Stimulated activated CD8-positive, alpha-beta memory T cell treated with anti-CD3 and anti-CD28 coated beads, Interleukin-12 subunit alpha, Interleukin-12 subunit beta, amount 100 ng/mL, for 24 hours (primary cell): ENCODE results near the gene SHB.
A peak's percentile ranks its signal among the peaks of the same experiment; 100 is the strongest.

Experiments
- DNase-seq: peaks from one replicate; pipeline ENCODE4 v3.0.0-alpha.2; 2020; ENCODE audit errors: extremely low read depth

Gene SHB, protein sequence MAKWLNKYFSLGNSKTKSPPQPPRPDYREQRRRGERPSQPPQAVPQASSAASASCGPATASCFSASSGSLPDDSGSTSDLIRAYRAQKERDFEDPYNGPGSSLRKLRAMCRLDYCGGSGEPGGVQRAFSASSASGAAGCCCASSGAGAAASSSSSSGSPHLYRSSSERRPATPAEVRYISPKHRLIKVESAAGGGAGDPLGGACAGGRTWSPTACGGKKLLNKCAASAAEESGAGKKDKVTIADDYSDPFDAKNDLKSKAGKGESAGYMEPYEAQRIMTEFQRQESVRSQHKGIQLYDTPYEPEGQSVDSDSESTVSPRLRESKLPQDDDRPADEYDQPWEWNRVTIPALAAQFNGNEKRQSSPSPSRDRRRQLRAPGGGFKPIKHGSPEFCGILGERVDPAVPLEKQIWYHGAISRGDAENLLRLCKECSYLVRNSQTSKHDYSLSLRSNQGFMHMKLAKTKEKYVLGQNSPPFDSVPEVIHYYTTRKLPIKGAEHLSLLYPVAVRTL

DNA sequence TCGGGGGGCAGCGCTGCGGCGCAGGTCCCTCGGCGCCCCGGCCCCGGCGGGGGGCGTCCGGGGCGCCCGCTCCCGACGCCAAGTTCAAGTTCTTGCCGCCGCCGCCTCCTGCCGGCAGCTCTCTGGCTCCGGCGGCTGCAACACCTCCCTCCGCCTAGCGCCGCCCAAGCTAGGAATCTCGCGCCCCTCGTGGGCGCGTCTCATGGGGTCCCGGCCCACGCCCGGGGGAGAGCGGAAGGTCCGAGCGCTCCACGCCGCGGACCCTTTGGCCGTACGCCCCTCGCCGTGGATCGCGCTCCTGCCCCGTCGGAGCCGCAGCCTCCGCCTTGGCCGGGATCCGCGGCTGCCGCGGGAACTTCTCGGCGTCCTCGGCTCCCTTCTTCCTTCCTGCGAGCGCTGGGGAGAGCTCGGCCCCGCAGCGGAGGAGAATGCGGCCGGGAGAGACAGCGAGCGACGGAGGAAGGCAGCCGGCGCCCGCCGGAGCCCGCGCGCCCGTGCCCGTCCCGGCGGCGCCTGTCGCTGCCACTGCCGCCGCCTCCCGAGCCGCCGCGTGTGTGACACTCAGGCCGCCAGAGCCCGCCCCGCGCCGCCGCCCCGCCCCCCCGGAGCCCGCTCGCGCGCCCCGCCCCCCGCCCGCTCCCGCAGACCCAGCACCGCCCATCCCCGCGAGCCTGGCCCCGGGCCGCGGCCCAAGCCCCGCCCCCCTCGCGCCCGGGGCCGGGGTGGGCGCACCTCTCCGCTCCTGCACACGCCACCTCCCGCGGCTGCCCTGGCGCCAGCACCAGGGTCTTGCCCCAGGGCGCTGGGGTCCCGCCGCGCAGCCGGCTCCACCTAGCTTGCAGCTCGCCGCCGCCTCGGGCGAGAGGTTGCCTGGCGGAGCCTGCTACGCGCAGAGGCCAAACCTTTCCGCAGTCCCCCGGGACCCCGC is at the start of gene SHB:
TSS of gene SHB (minus strand) at position 527 of the 928 bp plus-strand sequence. CDS start 582 bp downstream, outside the sequence.
- DNase-seq: peak; percentile 58

- DNase-seq: no peak
These were observed 48.6 kb upstream of the SHB start for GRCh38 chr9:38117651-38118050.

DNA sequence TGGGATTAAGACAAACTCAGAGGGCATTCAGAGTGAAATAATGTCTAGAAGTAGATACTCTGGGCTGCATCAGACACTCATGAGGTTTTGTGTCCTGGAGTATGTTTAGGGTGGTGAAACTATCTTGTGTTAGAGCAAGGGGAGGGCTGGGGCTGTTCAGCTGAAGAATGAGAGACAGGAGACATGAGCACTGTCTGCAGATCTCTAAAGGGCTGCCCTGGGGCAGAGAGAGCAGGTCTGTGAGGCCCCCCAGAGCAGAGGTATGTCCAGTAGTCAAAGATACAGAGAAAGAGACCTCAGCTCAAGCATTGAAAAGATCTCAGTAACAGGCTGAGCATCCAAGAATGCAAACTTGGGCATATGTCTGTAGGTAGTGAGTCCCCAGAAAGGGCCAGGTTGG is 45.9 kb upstream of the SHB start:
- DNase-seq: no peak

GRCh38 chr9:38112456-38112855 is 43.4 kb upstream of the SHB start:
- no peak for DNase-seq

GRCh38 chr9:38112049-38112448 is 43.0 kb upstream of the SHB start:
- no peak for DNase-seq

DNA sequence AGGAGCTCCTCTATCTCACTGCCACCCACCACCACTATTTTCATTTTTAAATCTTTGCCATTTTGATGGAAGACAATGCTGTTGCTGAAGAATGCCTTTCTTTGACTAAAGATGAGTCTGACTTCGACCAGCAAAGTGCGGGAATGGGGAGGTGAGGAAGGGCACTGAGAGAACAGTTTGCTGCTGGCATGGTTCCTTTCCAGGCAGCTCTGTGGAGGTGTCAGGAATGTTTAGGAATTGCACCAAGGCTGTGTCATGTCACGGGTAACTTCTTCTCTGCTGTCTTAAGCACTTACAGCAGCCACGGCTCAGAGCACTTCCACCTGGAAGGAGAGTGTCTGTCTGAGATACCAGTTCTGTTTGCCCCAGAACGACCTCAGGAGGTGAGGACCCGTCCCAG is 41.4 kb upstream of the SHB start:
- DNase-seq: no peak

DNA sequence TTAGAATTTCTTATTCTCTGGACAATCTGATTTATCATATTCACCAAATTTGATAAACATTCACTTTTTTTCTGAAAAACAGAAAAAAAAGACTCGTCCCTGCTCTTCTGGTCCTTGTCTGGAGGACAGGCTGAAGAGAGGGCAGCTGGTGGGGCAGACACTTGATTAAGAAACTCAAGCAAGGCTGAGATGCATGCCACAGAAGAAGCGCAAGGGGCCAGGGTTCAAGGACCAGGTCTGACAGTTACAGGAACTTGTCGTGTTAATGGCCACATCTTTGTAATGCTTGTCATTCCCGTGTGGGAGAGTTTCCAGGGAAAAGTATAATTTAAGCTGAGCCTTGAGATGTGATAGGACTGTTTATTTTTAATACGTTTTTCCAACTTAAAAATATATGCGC is 40.6 kb upstream of the SHB start:
- DNase-seq: no peak

DNA sequence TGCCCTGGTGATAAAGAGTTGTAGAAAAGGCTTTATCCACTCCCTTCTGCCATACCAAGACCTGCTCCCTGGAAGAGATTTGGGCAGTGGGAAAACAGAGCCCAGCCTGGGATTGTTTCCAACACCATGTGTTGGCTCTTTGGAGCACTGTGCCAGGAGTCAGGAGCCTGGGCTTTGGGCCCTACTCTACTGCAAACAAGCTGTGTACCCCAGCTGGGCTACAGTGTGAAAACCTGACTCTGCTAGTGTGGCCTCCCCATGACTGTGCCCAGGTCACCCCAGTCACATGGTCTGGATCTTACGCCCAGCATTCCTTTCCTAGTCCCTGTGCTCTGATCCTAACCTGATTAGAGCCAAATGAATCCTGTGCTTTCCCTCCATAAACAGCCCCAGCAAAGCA is 39.3 kb upstream of the SHB start:
- DNase-seq: no peak

DNA sequence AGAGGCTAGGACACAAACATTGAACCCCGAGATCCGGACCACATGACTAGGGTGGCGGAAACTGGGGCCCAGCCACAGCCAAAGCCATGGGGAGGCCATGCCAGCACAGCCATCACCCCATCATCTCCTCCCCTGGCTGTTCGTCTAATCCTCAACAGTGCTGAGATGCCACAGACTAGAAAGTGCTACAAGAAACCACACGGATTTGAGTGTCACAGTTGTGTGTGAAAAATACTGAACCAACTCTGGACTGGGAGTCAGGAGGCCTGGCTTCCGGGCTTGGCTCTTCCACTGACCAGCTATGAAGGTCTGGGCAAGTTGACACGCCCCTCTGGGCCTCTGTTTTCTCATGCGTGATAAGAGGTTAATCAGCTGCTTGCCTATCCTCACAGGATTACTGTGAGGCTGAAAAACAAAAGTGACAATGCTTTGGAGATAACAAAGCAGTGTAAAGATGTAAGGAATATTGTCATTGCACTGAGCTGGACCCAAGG is 38.8 kb upstream of the SHB start:
- DNase-seq: no peak

DNA sequence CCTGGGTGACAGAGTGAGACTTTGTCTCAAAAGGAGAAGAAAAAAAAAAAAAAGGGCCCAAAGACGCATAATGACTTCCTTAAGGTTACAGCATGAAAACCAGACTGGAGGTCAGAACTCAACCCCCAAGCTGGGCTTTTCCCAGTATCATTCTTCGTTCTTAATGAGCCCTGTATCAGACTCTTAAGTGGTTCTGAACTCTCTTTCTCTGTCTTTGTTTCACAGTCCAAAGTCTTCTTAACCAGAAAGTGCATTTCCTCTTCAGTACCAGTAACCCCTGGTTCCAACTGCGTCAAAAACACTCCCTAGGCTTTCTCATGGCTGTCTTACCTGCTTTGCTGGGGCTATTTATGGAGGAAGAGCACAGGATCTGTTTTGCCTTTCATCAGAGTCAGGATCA is 38.4 kb upstream of the SHB start:
- DNase-seq: no peak

GRCh38 chr9:38106488-38106887 is 37.5 kb upstream of the SHB start:
- no peak for DNase-seq

DNA sequence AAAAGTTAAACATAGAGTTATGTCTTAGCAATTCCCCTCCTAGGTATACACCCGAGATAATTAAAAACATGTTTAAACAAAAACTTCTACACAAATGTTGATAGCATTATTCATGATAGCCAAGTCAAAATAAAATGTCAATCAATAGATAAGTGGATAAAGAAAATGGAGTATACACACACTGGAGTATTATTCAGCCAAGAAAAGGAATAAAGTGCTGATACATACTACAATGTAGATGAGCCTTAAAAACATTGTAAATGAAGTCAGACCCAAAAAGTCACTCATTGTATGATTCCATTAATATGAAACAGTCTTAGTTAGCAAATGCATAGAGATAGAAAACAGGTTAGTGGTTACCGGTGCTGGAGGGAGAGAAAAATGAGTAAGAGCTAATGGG is 34.3 kb upstream of the SHB start:
- DNase-seq: no peak

- no peak for DNase-seq
These were observed 32.4 kb upstream of the SHB start for GRCh38 chr9:38101423-38101822.

GRCh38 chr9:38096238-38096805 is 27.3 kb upstream of the SHB start:
- DNase-seq: no peak

- no peak for DNase-seq
These were observed 25.1 kb upstream of the SHB start for GRCh38 chr9:38094165-38094564.

- no peak for DNase-seq
These were observed 23.6 kb upstream of the SHB start for GRCh38 chr9:38092656-38093055.

- DNase-seq: no peak
These were observed 23.1 kb upstream of the SHB start for GRCh38 chr9:38092200-38092524.

DNA sequence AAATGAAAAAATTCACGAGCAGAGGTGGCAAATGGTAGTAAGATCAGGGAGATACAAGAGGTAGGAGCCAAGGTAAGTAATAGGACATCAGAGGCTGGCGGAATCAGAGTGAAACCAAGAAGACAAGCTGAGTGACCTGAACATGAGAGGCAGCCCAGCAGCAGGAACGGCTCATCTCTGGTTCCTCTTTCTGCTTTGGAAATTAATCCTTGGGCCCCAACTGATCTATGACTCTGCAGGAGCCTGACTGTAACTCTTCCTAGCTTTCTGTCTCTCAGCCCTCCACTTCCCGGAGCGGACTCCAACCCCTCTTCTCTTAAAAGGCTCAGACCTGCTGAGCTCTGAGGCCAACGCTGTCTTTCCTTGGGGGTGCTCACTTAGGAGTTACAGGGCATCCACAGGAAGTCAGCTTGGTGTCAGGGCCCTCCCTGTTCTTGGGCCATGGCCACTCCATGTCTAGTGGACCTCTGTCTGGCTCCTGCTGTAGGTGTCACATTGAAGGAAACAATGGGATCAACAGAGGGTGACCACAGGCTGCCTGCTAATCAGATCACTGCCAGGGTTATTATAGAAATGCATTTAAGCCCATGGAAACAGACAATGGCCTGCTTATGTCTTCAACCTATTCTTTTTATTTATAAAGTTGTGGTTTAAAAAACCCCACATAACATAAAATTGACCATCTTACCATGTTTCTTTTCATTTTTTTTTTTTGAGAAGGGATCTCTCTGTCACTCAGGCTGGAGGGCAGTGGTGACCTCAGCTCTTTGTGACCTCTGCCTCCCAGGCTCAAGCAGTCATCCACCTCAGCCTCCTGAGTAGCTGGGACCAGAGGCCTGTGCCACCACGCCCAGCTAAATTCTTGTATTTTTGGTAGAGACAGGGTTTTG is 22.5 kb upstream of the SHB start:
- no peak for DNase-seq

DNA sequence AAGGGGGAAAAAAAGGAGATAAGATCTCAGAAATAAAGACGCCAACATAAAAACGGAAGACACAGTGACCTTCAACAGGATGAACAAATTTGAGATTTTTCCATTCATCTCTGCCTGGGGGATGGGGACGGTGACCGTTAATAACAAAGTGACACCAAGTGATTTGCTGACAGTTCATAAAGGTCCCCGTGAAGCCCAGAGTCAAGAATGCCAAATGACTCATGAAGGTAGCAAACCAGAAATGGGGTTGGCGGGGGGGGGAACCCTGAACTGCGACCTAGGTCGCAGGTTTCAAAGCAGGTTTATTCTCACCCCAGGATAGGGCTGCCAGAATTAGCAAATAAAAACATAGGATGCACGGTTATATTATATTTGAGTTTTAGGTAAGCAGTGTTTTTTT is 21.1 kb upstream of the SHB start:
- no peak for DNase-seq

GRCh38 chr9:38089387-38090165 is 20.5 kb upstream of the SHB start:
- DNase-seq: no peak
